CD4-positive, alpha-beta T cell treated with Interferon alpha-2 for 1 hour (primary cell): ENCODE measurements around the gene NAE1.

Experiments used
- DNase-seq, 2 donors: peaks; one replicate each; pipeline ENCODE4 v3.0.0-alpha.2; 2020 to 2022

The NAE1 gene

DNA sequence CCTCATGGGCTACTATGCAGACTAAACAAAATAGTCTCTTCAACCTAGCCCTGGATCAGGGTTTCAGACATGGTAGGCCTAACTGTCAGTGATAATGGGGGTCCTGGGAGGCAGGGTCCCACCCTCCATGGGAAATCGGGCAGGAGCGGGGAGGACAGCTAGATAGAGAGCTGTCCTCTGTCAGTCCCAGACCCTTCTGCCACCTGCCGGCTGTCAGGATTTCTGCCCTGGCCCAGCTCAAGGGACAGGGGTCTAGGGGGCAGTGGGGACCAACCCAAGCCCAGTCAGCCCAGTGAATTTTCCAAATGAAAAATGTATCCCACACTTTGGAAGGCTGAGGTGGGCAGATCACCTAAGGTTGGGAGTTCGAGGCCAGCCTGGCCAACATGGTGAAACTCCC is 18.8 kb upstream of the NAE1 start:
- DNase-seq = no peak

- no peak for DNase-seq
These were observed 18.2 kb upstream of the NAE1 start for GRCh38 chr16:66849021-66849420.

DNA sequence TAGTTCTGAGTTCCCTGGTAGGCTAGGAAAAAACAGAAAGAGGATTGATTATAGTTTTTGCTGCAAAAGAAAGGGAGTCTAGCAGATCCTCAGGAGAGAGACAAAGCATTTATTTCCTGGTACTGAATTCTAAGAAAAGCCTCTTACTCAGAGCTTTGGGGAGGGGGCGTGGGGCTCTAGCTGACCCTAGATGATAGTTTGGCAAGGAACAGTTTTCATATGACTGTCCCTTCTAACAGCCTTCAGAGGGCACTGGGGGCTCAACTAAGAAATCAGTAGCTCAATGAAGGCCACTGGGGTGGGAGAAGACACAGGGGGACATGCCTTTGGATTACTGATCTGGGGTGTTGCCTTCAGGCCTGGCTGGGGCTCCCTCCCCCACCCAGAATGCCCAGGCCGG is 17.4 kb upstream of the NAE1 start:
- DNase-seq = no peak

DNA sequence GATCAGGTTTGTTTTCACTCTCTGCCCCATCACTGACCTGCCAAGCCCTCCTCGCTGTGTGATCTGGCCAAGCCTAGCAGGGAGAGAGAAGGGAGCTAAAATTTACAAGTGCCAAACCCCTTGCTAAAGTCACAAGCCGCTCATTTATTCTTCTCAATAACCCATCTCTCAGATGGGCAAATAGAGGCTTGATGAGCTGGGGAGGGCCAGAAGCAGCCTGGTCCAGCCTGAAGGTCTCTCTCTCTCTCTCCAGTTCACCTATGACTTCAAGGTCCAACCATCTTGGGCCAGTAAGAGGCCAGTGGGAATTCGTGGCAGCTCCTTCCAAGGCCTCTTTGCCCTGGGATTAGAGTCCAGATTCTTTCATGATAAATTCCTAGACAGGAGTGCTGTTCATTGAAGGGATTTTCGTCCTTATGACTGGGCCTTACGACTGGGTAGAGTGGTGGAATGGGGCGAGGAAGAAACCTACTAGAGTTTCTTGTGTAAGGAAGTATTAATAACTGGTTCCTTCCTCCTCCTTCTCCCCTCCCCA is 16.8 kb upstream of the NAE1 start:
- DNase-seq = no peak

- DNase-seq = no peak
These were observed 16.1 kb upstream of the NAE1 start for GRCh38 chr16:66846831-66847230.

GRCh38 chr16:66846266-66846665 is 15.5 kb upstream of the NAE1 start:
- DNase-seq = no peak

GRCh38 chr16:66845791-66846221 is 15.0 kb upstream of the NAE1 start:
- DNase-seq = no peak

GRCh38 chr16:66845080-66845410 is 14.3 kb upstream of the NAE1 start:
- no peak for DNase-seq

DNA sequence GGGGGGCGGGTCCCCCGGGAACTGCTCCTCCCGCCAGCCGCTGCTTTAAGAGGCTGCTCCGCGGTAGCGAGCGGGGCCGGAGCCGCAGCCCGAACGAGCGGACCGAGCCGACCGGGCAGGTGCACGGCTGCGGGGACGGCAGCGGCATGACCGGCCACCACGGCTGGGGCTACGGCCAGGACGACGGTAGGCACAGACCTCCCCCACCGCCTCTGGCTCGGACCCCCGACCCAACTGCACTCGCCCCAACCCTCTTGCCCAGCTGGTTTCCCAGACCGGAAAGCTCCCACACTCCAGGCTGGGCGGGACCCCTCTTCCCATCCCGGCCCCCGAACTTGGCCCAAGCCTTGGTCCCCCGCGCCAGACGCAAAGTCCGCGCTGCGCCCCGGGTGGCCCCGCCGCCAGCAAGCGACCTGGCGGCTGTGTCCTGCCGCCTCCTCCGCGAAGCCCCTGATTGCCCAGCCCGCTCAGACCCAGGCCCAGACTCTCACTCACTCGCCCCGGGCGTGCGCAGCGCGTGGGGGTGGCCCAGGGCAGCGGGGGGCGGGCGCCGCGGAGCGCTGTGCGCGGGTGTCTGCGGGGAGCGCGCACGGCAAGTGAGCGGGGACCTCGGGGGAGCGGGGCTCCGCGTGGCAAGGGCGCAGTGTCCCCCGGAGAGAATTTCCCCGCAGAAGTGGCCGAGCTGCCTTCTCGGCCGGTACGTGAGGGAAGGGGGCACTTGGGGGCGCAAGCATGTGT is 13.7 kb upstream of the NAE1 start, which contains the start of gene CA7:
CA7 (plus strand) TSS at position 73 of the 738 bp plus-strand sequence; CDS start at position 147, 74 bp downstream.
- no peak for DNase-seq

DNA sequence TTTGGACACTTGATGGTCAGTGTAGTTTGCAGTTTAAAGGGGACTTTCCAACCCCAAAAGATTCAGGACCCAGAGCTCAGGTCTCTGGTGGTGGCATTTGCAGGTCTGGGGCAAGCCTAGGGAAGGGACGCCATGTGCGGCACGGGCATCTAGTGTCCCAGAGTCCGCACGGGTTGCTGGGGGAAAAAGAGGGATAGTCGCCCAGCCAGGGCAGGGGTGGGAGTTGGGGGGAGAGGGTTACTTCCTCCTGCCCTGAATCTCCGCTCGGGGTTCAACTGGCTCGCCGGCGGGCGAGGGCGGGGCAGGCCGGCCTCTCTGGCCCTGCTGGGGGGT is 13.2 kb upstream of the NAE1 start:
- no peak for DNase-seq

DNA sequence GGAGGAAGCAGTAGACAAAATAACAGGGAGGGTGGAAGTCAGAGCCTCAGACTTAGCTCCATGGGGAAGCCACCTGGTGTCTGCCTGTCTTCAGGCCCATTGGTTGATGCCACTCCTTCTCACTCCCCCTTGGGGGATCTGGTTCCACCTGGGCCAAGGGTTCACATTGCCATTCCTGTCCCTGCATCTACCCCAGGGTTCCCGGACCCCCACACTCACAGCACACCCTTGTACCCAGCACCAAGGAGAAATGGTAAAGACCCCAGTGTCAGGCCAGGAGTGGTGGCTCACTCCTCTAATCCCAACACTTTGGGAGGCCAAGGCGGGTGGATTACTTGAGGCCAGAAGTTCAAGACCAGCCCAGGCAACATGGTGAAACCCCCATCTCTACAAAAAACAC is 12.4 kb upstream of the NAE1 start:
- no peak for DNase-seq

GRCh38 chr16:66842765-66843164 is 12.0 kb upstream of the NAE1 start:
- DNase-seq = no peak

- no peak for DNase-seq
These were observed 10.6 kb upstream of the NAE1 start for GRCh38 chr16:66841366-66841765.

DNA sequence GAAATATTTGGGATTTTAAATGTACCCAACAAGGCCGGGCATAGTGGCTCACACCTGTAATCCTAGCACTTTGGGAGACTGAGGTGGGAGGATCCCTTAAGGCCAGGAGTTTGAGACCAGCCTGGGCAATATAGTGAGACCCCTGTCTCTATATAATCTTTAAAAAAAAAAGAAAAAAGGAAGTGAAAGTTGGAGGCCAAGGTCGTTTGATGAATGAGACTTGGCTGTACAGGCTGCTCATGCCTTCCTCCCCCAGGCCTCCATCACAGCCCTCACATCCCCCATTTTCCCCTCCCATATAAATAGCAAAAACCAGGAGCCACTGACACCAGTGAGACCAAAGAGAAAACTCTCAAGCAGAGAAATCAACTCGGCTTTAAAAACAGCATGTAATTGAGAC is 10.1 kb upstream of the NAE1 start:
- no peak for DNase-seq

DNA sequence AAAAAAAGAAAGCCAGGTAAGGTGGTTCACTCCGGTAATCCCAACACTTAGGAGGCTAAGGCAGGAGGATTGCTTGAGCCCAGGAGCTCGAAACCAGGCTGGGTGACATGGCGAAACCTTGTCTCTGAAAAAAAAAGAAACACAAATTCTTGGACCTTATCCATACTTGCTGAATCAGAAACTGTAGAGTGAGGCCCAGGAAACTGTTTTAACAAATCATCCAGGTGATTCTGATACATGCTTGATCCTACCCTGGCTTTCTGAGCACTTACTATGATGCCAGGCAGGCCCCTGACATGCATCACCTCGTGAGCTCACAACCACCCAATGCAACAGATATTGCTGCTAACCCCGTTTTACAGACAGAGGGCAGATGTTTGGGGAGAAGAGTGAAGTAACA is 4.0 kb upstream of the NAE1 start:
- no peak for DNase-seq

DNA sequence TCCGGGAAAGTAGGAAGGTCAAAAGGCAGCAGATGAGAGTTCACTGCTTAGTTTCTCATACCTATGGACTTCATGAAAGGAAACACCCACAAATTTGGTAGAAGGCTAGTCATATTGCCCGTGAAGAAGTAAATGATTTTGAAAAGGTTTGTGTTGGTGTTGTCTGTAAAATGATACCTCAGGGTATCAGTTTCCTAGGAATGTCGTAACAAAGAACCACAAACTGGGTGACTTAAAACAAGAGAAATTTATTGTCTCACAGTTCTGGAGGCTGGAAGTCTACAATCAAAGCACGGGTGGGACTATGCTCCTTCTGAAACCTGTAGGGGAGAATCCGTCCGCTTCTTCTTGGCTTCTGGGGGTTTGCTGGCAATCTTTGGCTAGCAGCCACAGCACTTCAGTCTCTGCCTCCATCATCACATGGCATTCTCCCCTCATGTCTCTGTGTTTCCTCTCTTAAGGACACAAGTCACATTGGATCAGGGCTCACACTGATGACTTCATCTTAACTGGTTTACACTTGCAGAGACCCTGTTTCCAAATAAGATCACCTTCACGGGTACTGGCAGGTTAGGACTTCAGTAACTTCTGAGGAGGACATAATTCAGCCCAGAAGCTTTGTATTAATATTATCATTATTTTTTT is 2.0 kb upstream of the NAE1 start:
- DNase-seq = no peak

- no peak for DNase-seq
These were observed 1.4 kb upstream of the NAE1 start for GRCh38 chr16:66832190-66832589.

- no peak for DNase-seq
These were observed 6.8 kb downstream of the NAE1 start for GRCh38 chr16:66824006-66824405.

DNA sequence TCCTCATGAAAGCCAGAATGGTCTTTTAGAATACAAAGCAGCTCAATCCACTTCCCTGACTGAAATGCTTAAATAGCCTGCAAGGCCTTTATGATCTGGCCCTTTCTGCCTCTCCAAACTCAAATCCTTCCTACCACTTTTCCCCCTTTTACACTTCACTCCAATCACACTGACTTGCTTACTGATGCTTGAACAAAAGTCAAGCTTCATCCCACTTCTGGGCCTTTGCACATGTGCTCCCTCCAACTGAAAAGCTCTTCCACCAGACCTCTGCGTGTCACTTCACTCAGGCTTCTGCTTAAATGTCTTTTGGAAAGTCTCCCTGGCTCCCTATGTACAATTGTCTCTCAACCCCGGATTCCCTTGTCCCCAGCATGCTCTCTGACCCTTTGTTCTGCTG is 16.0 kb downstream of the NAE1 start:
- no peak for DNase-seq

DNA sequence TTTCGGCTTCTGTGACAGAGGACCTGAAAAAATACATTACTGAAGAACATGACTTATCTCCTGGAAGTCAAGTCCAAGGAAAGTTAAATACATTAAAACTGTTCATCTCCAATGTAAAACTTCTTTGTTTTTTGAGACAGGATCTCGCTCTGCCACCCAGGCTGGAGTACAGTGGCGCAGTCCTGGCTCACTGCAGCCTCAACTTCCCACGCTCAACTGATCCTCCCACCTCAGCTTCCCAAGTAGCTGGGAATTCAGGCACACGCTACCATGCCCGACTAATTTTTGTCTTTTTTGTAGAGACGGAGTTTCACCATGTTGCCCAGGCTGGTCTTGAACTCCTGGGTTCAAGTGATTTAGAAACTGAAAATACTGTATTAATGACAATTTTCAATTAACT is 19.7 kb downstream of the NAE1 start:
- DNase-seq = no peak

DNA sequence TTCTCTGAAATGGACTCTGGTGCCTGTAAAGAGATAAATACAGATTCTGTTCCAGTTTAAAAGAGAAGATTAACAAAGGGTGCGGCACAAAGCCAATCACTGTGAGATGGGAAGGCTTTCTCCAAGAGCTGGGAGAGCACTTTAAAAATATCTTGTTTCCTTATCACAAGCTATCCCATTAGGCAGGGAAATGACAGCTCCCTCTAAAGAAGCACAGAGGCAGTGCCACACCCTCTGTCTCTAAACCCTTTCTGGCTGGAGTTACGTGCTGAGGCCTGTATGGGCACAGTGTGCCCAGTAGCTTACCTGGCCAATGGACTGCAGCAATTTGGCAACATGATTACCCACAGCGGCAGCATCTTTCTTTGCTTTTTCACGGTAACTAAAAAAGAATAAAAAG is 20.4 kb downstream of the NAE1 start:
- DNase-seq = no peak

GRCh38 chr16:66809765-66810164 is 21.0 kb downstream of the NAE1 start:
- DNase-seq = no peak

DNA sequence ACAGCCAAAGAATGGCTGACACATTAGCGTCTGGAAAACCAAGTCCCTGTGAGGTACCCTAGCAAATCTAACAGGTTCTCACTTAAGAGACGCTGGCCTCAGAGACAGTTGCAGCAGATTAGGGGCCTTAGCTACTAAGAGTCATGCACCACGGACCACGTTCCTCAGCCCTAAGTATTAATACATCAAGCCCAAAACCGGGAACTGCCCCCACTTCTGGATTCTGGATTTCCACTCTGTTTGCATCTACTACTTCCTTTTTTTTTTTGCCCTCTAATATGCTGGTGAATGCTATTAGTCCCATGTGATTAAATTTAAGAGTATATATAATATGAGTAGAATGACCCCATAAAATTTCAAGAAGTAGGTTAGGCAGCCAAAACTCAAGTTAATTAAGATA is 28.6 kb downstream of the NAE1 start:
- no peak for DNase-seq

- DNase-seq = no peak
These were observed 29.3 kb downstream of the NAE1 start, which contains the start of gene TERB1 for GRCh38 chr16:66801320-66802105. Gene TERB1, minus strand, starts transcription at chr16:66801584. Its CDS starts 4,786 bp downstream, at chr16:66796798.
